Trophoblast cell (in vitro differentiated cells and primary cell): Measurements from ENCODE around the gene RASL11A.

ENCODE experiments used
- DNase-seq, 2 donors: peaks; one replicate each; pipeline ENCODE4 v3.0.0-alpha.2; 2016
- H2AFZ ChIP-seq: 2 replicates; pipeline ENCODE4 v1.6.1; 2013; ENCODE audit warnings: low read length, moderate library complexity, mild to moderate bottlenecking; ENCODE audit not compliant: insufficient read depth, poor library complexity
- H2AK5ac ChIP-seq: 2 replicates; pipeline ENCODE4 v1.6.1; 2013; ENCODE audit warnings: mild to moderate bottlenecking, low read length
- H2BK120ac ChIP-seq: 2 replicates; pipeline ENCODE4 v1.6.1; 2013; ENCODE audit warnings: low read length, mild to moderate bottlenecking, moderate library complexity; ENCODE audit not compliant: insufficient read depth, poor library complexity
- H2BK12ac ChIP-seq: 2 replicates; pipeline ENCODE4 v1.6.1; 2013; ENCODE audit warnings: mild to moderate bottlenecking, low read length, moderate library complexity
- H2BK5ac ChIP-seq: 2 replicates; pipeline ENCODE4 v1.6.1; 2013; ENCODE audit warnings: low read length, low read depth, moderate library complexity, mild to moderate bottlenecking; ENCODE audit not compliant: poor library complexity
- H3K14ac ChIP-seq: 2 replicates; pipeline ENCODE4 v1.6.1; 2013; ENCODE audit warnings: mild to moderate bottlenecking, low read length
- H3K18ac ChIP-seq: 2 replicates; pipeline ENCODE4 v1.6.1; 2013; ENCODE audit warnings: mild to moderate bottlenecking, low read length
- H3K23ac ChIP-seq: 2 replicates; pipeline ENCODE4 v1.6.1; 2013; ENCODE audit warnings: low read length
- H3K27ac ChIP-seq: 2 replicates; pipeline ENCODE4 v1.5.1; 2013; ENCODE audit warnings: low read depth, mild to moderate bottlenecking, inconsistent platforms, low read length, moderate library complexity
- H3K27me3 ChIP-seq: 2 replicates; pipeline ENCODE4 v1.6.1; 2013; ENCODE audit warnings: inconsistent platforms, mild to moderate bottlenecking, low read length, moderate library complexity; ENCODE audit not compliant: insufficient read depth
- H3K36me3 ChIP-seq, 2 experiments: 1 replicate in 1 of 2; 2 replicates in 1 of 2; pipeline ENCODE4 v1.6.1; 2013; ENCODE audit warnings: low read length in 2 of 2, mild to moderate bottlenecking in 2 of 2, moderate library complexity in 1 of 2; ENCODE audit not compliant: insufficient read depth in 2 of 2, control insufficient read depth in 1 of 2
- H3K4ac ChIP-seq: 2 replicates; pipeline ENCODE4 v1.6.1; 2013; ENCODE audit warnings: low read depth, mild to moderate bottlenecking, low read length, moderate library complexity
- H3K4me1 ChIP-seq, 2 experiments: 1 replicate in 1 of 2; 2 replicates in 1 of 2; pipeline ENCODE4 v1.6.1; 2013; ENCODE audit warnings: low read length in 2 of 2, mild to moderate bottlenecking in 2 of 2, moderate library complexity in 1 of 2; ENCODE audit not compliant: insufficient read depth in 2 of 2, control insufficient read depth in 1 of 2
- H3K4me2 ChIP-seq: 2 replicates; pipeline ENCODE4 v1.6.1; 2013; ENCODE audit warnings: inconsistent platforms, mild to moderate bottlenecking, low read length, moderate library complexity
- H3K4me3 ChIP-seq: 2 replicates; pipeline ENCODE4 v1.5.1; 2013; ENCODE audit warnings: mild to moderate bottlenecking, low read depth, low read length, inconsistent platforms
- H3K79me1 ChIP-seq: one replicate; pipeline ENCODE4 v1.6.1; 2013; ENCODE audit warnings: low read length
- H3K79me2 ChIP-seq: 2 replicates; pipeline ENCODE4 v1.6.1; 2013; ENCODE audit warnings: low read length, mild to moderate bottlenecking; ENCODE audit not compliant: control insufficient read depth, insufficient read depth, poor library complexity
- H3K9ac ChIP-seq: 2 replicates; pipeline ENCODE4 v1.6.1; 2013; ENCODE audit warnings: mild to moderate bottlenecking, low read length
- H3K9me3 ChIP-seq: 2 replicates; pipeline ENCODE4 v1.6.1; 2013; ENCODE audit warnings: low read depth, mild to moderate bottlenecking, control low read depth, inconsistent platforms, low read length; ENCODE audit not compliant: insufficient read depth
- H4K12ac ChIP-seq: 2 replicates; pipeline ENCODE4 v1.6.1; 2013; ENCODE audit warnings: low read depth, mild to moderate bottlenecking, low read length, moderate library complexity
- H4K8ac ChIP-seq: 2 replicates; pipeline ENCODE4 v1.6.1; 2013; ENCODE audit warnings: low read depth, mild to moderate bottlenecking, low read length, moderate library complexity
- H4K91ac ChIP-seq: one replicate; pipeline ENCODE4 v1.6.1; 2013; ENCODE audit warnings: low read depth, mild to moderate bottlenecking, low read length, moderate library complexity
- WGBS: extraction: QIAGEN DNeasy Blood & Tissue Kit; methylation state at CpG from one replicate; pipeline ENCODE4 v1.1.7; 2013; ENCODE audit warnings: missing lambda C conversion rate; ENCODE audit not compliant: insufficient read length, insufficient coverage; ENCODE audit errors: extremely low coverage; 5-methylcytosine and 5-hydroxymethylcytosine counted together

RASL11A gene

GRCh38 chr13:27245610-27246009, 25.0 kb upstream of the RASL11A start:
- H3K9me3 ChIP-seq, result no peaks in the 10 kb centered on the region
- no peak overlapping the region for H3K27ac ChIP-seq
- H3K36me3 ChIP-seq, result peaks cover 0 to 1% of the 10 kb centered on the region in 2 experiments
- no peak overlapping the region for H4K91ac ChIP-seq
- no peak overlapping the region for H4K12ac ChIP-seq
- H2BK120ac ChIP-seq, result no peak overlapping the region
- no peak overlapping the region for H3K23ac ChIP-seq
- WGBS, result no CpG with 5 or more reads among the region's 7 CpGs
- H3K14ac ChIP-seq, result no peak overlapping the region
- no peak for DNase-seq
- H3K79me2 ChIP-seq, result no peaks in the 10 kb centered on the region
- no peak overlapping the region for H2BK12ac ChIP-seq
- H3K79me1 ChIP-seq, result no peaks in the 10 kb centered on the region
- H2BK5ac ChIP-seq, result no peak overlapping the region
- no peaks in the 10 kb centered on the region for H3K27me3 ChIP-seq
- H3K4me1 ChIP-seq, result no peaks in the 10 kb centered on the region
- H2AK5ac ChIP-seq, result no peak overlapping the region
- no peak overlapping the region for H3K9ac ChIP-seq
- no peak overlapping the region for H3K4me3 ChIP-seq
- no peak overlapping the region for H2AFZ ChIP-seq
- no peak overlapping the region for H4K8ac ChIP-seq
- no peak overlapping the region for H3K4ac ChIP-seq
- H3K4me2 ChIP-seq, result no peak overlapping the region
- H3K18ac ChIP-seq, result no peak overlapping the region

- peaks cover 9% of the 10 kb centered on the region for H3K79me2 ChIP-seq
- H3K36me3 ChIP-seq, result peaks cover 10 to 14% of the 10 kb centered on the region in 2 experiments
- H3K4me2 ChIP-seq, result peak overlapping the region; percentile 89
- H3K9me3 ChIP-seq, result no peaks in the 10 kb centered on the region
- no CpG with 5 or more reads among the region's 9 CpGs for WGBS
- no peak overlapping the region for H2AFZ ChIP-seq
- no peaks in the 10 kb centered on the region for H3K27me3 ChIP-seq
- H3K4me3 ChIP-seq, result peak overlapping the region; percentile 53
- H3K23ac ChIP-seq, result no peak overlapping the region
- H4K8ac ChIP-seq, result no peak overlapping the region
- no peak for DNase-seq
- no peak overlapping the region for H2BK5ac ChIP-seq
- H3K79me1 ChIP-seq, result peaks cover 10% of the 10 kb centered on the region
- H2BK12ac ChIP-seq, result no peak overlapping the region
- H3K14ac ChIP-seq, result no peak overlapping the region
- no peak overlapping the region for H4K91ac ChIP-seq
- H4K12ac ChIP-seq, result no peak overlapping the region
- H2AK5ac ChIP-seq, result no peak overlapping the region
- H3K4me1 ChIP-seq, result no peaks in the 10 kb centered on the region
- no peak overlapping the region for H3K18ac ChIP-seq
- no peak overlapping the region for H3K4ac ChIP-seq
- no peak overlapping the region for H3K27ac ChIP-seq
- peak overlapping the region; percentile 70 for H3K9ac ChIP-seq
- H2BK120ac ChIP-seq, result no peak overlapping the region
Measured at GRCh38 chr13:27250833-27251165, 19.8 kb upstream of the RASL11A start.

GRCh38 chr13:27251166-27252091, 19.2 kb upstream of the RASL11A start, which contains the start of gene RPL21:
Gene RPL21, plus strand, starts transcription at chr13:27251558. Its CDS starts 2,219 bp downstream, at chr13:27253777.
- peak within 1 kb of the TSS; percentile 94 for H3K18ac ChIP-seq
- H3K4me1 ChIP-seq, result no peaks in the 10 kb centered on the region
- peak within 1 kb of the TSS; percentile 98 for H3K14ac ChIP-seq
- WGBS, result no CpG with 5 or more reads among the region's 69 CpGs
- H2AK5ac ChIP-seq, result peak within 1 kb of the TSS; percentile 92
- H3K4ac ChIP-seq, result peak within 1 kb of the TSS; percentile 99
- H3K79me1 ChIP-seq, result peaks cover 10% of the 10 kb centered on the region
- H3K9me3 ChIP-seq, result no peaks in the 10 kb centered on the region
- DNase-seq, result peak; percentile 94 to 97
- H2BK12ac ChIP-seq, result no peak within 1 kb of the TSS
- H4K12ac ChIP-seq, result peak within 1 kb of the TSS; percentile 96
- H3K27ac ChIP-seq, result peak within 1 kb of the TSS; percentile 69
- peak within 1 kb of the TSS; percentile 97 for H3K4me3 ChIP-seq
- H3K4me2 ChIP-seq, result peak within 1 kb of the TSS; percentile 89
- H3K9ac ChIP-seq, result peak within 1 kb of the TSS; percentile 98
- no peak within 1 kb of the TSS for H3K23ac ChIP-seq
- peak within 1 kb of the TSS; percentile 90 for H2BK120ac ChIP-seq
- H2AFZ ChIP-seq, result peak within 1 kb of the TSS; percentile 48
- H2BK5ac ChIP-seq, result peak within 1 kb of the TSS; percentile 57
- H3K36me3 ChIP-seq, result peaks cover 10 to 14% of the 10 kb centered on the region in 2 experiments
- peak within 1 kb of the TSS; percentile 92 for H4K8ac ChIP-seq
- no peaks in the 10 kb centered on the region for H3K27me3 ChIP-seq
- H4K91ac ChIP-seq, result peak within 1 kb of the TSS; percentile 92
- peaks cover 9% of the 10 kb centered on the region for H3K79me2 ChIP-seq

- peaks cover 9% of the 10 kb centered on the region for H3K79me2 ChIP-seq
- H3K4me2 ChIP-seq, result peak overlapping the region; percentile 89
- H3K79me1 ChIP-seq, result peaks cover 10% of the 10 kb centered on the region
- H2BK120ac ChIP-seq, result no peak overlapping the region
- H3K4me1 ChIP-seq, result no peaks in the 10 kb centered on the region
- H3K27me3 ChIP-seq, result no peaks in the 10 kb centered on the region
- no peak overlapping the region for H3K27ac ChIP-seq
- H4K91ac ChIP-seq, result no peak overlapping the region
- H2AFZ ChIP-seq, result no peak overlapping the region
- peak overlapping the region; percentile 97 for H3K4me3 ChIP-seq
- no peak overlapping the region for H3K23ac ChIP-seq
- no peak overlapping the region for H3K18ac ChIP-seq
- no peak overlapping the region for H4K8ac ChIP-seq
- H2BK5ac ChIP-seq, result no peak overlapping the region
- peak overlapping the region; percentile 98 for H3K9ac ChIP-seq
- H3K9me3 ChIP-seq, result no peaks in the 10 kb centered on the region
- no peak overlapping the region for H4K12ac ChIP-seq
- DNase-seq, result no peak
- peaks cover 13 to 21% of the 10 kb centered on the region in 2 experiments for H3K36me3 ChIP-seq
- H3K4ac ChIP-seq, result peak overlapping the region; percentile 99
- H3K14ac ChIP-seq, result no peak overlapping the region
- H2AK5ac ChIP-seq, result no peak overlapping the region
- H2BK12ac ChIP-seq, result no peak overlapping the region
Measured at GRCh38 chr13:27252467-27252866, 18.2 kb upstream of the RASL11A start.
